ENCODE measurements around the gene ZBTB14.

The ZBTB14 gene

GRCh38 chr18:5294113-5294456 lies 1.4 kb downstream of the ZBTB14 start:
- in situ Hi-C loops (cut with HindIII; ENCODE audit: low sequenced_read_pairs), result loop anchor here (5.0 kb wide), 1 partner anchor 57 kb away; no protein-coding TSS in a partner anchor

DNA sequence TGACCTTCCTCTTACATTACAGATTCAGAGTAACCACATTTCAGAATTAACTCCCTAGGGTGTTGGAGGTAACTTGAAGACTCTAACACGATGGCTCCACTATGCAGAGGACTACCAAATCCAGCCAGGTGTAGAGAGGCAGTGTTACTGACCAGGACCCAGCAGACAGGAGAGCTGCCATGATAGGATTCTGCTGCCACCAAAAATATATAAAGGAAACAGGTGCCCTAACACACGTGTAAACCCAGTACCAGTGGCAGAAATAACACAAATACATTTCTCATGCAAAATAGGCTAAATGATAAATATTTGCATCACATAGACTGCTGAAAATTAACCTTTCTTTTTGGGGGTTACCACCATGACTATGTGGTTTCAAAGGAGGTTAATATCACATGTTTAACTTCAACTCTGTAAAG lies 7.0 kb downstream of the ZBTB14 start:
- in situ Hi-C loops (cut with HindIII; ENCODE audit: low sequenced_read_pairs), result no loop called here

- in situ Hi-C loops (cut with HindIII; ENCODE audit: low sequenced_read_pairs), result no loop called here
Observed at GRCh38 chr18:5287854-5288253, 7.7 kb downstream of the ZBTB14 start.

- in situ Hi-C loops (cut with HindIII; ENCODE audit: low sequenced_read_pairs), result no loop called here
Observed at GRCh38 chr18:5286525-5286924, 9.0 kb downstream of the ZBTB14 start.

DNA sequence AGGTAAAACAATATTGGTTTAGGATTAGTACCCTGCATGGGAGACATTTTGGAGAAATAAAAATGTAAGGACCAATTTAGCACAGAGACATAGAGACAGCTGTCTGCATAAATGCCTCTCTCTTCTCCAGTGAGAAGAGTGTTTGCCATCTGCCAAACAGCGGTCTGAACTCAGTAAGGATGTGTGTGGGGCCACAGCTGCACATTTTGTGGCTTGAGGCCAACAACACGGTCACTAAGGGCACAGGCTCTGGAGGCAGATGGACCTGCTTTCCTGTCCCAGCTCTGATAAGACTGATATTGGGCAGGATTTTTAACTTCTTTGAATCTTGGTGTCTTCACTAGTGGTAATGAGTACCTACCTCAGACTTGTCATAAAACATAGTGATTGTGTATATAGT lies 10.2 kb downstream of the ZBTB14 start:
- in situ Hi-C loops (cut with HindIII; ENCODE audit: low sequenced_read_pairs), result no loop called here

DNA sequence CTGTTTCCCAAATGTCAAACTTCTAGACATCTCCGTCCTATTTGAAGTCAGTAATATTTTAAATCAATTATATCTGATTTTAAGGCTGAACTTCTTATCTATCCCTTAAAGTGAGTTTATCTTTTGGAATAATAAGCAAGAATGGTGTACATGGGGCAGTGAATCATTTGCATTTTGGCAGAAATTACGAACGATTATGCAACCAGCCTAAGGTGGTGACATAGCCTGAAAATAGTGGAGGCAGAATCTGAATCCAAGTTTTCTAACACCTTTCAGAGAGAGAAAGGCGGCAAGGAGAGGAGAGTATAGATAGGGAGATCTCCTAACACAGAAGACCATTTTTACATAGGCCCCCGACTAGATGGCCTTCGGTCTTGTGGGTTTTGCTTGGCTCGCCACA lies 10.7 kb downstream of the ZBTB14 start:
- in situ Hi-C loops (cut with HindIII; ENCODE audit: low sequenced_read_pairs), result no loop called here

DNA sequence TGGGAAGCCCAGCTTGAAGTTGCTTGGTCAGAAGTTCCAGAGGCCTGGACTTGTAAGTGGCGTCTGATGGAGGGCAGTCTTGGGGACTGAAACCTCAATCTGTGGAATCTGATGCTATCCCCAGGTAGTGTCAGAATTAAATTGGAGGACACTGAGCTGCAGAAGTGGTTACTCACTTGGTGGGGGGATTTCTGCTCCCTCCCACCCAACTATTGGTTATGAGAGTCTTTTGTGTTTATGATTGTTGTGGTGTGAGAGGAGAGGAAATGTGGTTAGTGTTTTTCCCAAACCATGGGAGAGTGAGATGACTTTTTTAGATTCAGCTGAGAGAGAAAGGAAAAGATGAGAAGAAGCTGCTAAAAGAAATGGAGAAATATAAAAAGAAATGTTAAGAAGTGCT lies 12.8 kb downstream of the ZBTB14 start:
- in situ Hi-C loops (cut with HindIII; ENCODE audit: low sequenced_read_pairs), result no loop called here

DNA sequence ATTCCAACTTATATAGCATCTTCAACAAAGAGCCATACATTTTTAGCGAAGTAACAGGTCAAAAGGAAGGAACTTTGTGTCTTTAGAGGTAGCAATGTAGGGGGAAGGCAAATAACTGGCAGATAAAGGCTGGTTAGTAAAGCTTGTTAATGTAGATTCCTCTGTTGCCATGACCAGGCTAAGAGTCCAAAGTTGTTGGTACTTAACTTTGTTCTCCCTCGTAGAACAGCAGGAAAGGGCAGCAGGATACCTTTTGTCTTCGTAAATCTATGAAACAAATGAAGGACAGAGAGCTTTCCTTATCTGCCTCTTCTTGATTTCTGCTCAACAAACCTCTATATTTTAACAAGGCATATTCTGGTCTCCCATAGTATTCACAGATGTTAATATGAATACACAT lies 18.6 kb downstream of the ZBTB14 start:
- in situ Hi-C loops (cut with HindIII; ENCODE audit: low sequenced_read_pairs), result no loop called here

DNA sequence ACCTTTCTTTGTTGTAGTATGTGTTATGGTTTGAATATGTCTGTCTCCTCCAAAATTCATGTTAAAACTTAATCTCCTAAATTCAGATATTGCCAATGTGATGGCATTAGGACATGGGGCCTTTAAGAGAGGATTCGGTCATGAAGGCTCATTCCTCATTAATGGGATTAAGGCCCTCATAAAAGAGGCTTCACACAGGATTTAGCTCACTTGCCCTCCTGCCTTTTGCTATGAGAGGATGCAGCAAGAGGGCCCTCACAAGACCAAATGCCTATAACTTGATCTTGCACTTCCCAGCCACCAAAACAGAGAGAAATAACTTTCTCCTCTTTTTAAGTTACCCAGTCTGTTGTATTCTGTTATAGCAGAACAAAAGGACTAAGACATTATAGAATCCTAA lies 19.7 kb downstream of the ZBTB14 start:
- in situ Hi-C loops (cut with HindIII; ENCODE audit: low sequenced_read_pairs), result no loop called here

GRCh38 chr18:5268874-5269273 lies 26.7 kb downstream of the ZBTB14 start:
- in situ Hi-C loops (cut with HindIII; ENCODE audit: low sequenced_read_pairs), result no loop called here

- in situ Hi-C loops (cut with HindIII; ENCODE audit: low sequenced_read_pairs), result no loop called here
Observed at GRCh38 chr18:5266721-5267120, 28.8 kb downstream of the ZBTB14 start.

GRCh38 chr18:5253910-5254309 lies 41.6 kb downstream of the ZBTB14 start:
- in situ Hi-C loops (cut with HindIII; ENCODE audit: low sequenced_read_pairs), result no loop called here

DNA sequence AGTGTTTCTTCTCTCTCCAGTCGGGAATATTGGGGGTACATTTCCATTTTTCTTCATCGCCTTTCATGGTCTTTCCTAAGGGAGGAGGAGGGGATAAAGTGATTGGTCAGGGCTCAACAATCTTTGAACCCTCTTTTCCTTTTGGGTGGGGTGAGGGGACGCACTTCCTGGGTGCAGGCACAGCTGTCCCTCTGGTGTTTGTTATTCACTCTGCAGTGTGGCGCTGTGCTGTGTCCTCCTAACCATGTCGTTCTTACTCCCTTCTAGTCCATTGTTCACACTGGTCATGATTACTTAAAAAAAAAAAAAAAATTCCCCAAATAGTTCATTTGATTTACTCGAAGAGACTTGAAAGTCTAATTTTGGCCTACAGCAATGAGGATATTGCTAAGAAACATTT lies 44.4 kb downstream of the ZBTB14 start:
- in situ Hi-C loops (cut with HindIII; ENCODE audit: low sequenced_read_pairs), result no loop called here

GRCh38 chr18:5250603-5251002 lies 44.9 kb downstream of the ZBTB14 start:
- in situ Hi-C loops (cut with HindIII; ENCODE audit: low sequenced_read_pairs), result no loop called here

GRCh38 chr18:5244941-5245340 lies 50.6 kb downstream of the ZBTB14 start:
- in situ Hi-C loops (cut with HindIII; ENCODE audit: low sequenced_read_pairs), result no loop called here

- in situ Hi-C loops (cut with HindIII; ENCODE audit: low sequenced_read_pairs), result loop anchor here (5.0 kb wide), 1 partner anchor 53 kb away; no protein-coding TSS in a partner anchor
Observed at GRCh38 chr18:5239447-5239846, 56.1 kb downstream of the ZBTB14 start.

Data from endothelial cell of hepatic sinusoid (primary cell).